ENCODE data around the gene MORF4L2.
"Not testable (repeated sequence)": the region's sequence is repeated elsewhere in the genome, so short reads cannot be mapped to it uniquely, and the experiment has no call there.

Gene MORF4L2

DNA sequence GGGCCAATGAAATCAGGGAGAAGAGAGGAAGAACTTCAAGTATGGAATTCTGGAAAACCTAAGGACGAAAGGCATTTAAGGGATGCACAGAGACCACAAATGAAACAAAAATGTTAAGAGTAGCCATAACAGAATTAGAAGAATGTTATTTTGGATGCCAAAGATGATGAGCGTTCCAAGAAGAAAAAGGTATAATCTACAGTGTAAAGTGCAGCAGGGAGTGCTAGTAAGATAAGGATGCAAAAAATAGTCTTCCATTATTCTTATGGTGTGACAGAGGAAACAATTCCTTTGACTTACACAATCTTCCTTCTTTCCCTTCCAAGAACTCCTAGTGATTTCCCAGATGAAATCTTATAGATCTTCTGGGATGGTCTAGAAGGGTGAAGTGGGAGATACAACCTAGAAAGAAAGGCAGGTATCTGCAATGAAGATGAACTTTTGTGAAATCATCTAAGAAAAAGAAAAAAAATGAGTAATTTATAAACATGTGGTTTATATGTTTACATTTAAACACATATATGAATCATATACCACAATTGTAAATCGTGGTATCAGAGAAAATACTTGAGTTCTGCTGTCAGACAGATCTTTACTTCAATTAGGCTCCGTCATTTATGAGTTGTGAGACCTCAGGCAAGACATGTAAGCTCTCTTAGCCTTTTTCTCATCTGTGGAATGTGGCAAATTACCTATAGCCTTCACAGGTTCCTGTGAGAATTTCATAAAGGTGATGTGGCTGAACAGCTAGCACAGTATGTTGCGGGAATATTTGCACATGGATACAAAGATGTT, 8.1 kb downstream of the MORF4L2 start:
- DNase-seq, result no peak

DNA sequence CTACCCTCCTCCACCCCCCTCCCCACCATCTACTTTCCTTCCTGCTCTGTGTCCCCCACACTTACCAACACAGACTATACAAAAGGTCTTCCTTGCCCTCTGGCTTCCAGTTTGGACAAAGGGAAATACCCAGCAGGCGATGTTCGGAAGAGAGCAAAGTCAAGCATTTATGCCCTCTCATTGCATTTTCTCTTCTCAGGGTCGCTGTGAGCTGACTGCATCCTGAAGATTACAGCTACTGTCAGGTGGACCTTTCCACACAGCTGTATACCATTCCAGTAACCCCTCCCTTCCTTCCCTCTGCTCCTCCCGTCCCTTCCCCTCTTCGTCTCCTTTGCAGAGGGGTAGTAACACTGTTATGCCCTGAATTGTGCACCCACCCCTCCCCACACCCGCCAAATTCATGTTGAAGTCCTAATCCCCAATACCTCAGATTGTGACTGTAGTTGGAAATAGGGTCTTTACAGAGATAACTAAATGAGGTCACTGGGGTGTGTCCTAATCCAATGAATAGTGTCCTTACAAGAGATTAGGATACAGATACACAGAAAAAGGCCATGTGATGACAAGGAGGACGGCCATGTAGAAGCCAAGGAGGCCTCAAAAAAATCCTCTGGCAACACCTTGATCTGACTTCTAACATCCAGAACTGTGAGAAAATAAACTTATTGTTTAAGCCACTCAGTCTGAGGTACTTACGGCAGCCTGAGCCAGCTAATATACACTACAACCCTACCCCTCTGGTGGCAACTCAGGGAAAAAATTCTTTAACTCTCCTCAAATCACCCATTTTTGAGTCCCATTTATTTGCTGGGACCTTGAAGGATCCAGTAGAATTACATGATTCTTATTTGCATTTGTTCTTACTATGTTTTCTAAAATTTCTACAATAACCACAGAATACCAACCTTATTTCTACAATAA, 11.7 kb downstream of the MORF4L2 start:
- no peak for DNase-seq

DNA sequence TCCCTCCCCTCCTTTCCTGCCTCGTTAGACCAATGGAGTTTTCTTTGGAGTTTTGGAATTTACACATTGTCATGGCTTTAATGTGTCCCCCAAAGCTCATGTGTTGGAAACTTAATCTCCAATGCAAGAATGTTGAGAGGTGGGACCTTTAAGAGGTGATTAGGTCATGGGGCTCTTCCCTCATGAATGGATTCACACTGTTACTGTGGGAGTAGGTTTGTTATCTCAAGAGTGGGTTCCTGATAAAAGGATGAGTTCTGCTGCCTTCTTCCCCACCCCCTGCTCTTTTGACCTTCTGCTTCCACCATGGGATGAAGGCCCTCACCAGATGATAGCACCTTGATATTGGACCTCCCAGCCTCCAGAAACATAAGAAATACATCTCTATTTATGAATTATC, 16.8 kb downstream of the MORF4L2 start:
- DNase-seq, result no peak

DNA sequence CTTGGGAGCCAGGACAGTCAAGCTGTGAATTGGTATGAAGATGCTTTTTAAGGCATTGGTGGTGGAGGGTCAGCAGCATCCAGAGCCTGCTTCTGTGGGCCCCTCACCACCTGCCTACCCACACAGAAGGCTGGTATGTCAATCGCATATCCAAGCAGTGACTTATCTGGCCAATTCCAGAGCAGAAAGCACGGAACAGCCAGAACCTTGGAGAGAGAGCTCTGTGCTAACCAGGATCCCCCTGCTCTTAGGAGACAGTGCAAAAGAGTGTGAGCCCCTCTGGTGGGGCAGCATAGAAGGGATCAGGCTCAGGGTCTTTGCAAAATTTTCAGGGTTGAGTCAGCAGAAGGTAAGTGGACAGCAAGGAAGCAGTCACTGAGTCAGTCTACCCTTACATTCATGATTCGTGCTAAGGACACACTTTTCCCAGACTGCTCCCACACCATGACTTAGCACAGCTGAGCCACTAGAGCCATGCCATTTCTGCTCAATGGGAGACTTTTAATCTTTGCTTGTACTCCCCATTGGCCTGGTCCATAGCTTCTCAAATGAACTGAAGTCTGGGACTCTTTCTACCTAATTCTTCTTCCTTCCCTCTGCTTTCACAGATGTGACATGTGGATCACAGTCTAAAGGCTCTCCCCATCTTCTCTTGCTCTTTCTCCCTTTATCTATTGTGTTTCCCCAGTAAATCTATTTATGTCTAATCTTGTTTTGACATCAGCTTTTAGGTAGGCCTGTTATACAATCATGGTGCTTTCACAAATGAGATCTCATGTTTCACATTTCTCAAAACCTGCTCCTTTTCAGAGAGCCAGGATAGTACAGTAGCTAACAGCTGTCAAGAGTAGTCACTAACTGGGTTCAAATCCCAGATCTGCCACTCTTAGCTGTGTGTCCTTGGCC, 20.0 kb downstream of the MORF4L2 start:
- no peak for DNase-seq

DNA sequence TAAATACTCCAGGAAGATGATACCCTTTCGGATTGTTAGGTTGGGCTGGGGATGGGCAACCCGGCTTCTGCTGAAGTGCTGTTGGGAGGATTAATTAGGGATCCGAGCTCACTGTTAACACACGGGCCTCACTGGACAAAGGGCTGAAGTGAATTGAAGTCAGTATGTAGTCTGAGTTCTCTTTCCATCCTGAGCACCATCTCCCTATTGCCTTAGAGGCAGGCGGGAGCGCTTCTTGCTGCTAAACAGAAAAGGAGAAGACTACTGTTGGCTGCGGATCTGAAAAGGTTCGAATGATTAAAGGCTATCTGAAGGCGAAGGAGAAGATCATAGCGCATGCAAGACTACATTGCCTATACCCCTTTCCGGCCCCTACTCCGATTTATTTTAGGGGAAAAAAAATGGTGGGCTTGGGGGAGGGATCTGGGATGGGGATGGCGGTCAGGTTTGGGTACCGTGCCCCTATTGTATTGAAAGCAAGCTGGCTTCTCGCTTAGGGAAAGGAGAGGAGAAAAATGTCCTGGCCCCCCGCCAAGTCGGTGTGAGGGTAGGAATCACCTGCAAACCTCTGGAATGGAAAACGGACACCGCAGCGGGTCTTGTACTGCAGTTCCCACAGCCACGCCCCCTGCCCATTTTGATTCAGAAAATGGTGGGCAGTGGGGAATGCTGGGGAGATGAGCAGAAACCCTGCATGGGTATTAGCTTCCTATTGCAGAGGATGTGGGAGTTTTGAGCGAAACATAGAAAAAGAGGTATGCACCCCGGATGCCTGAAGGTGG, 22.3 kb downstream of the MORF4L2 start:
- no peak for DNase-seq

DNA sequence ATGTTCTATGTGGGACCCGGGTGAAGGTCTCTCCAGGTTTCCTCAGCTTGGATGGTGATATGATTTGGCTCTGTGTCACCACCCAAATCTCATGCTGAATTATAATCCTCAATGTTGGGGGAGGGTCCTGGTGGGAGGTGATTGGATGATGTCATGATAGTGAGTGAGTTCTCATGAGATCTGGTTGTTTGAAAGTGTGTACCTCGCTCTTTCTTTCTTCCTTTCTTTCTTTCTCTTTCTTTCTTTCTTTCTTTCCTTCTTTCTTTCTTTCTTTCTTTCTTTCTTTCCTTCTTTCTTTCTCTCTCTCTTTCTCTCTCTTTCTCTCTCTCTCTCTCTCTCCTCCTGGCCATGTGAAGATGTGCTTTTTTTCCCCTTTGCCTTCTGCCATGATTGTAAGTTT, 27.0 kb downstream of the MORF4L2 start:
- DNase-seq, result not testable (repeated sequence)

DNA sequence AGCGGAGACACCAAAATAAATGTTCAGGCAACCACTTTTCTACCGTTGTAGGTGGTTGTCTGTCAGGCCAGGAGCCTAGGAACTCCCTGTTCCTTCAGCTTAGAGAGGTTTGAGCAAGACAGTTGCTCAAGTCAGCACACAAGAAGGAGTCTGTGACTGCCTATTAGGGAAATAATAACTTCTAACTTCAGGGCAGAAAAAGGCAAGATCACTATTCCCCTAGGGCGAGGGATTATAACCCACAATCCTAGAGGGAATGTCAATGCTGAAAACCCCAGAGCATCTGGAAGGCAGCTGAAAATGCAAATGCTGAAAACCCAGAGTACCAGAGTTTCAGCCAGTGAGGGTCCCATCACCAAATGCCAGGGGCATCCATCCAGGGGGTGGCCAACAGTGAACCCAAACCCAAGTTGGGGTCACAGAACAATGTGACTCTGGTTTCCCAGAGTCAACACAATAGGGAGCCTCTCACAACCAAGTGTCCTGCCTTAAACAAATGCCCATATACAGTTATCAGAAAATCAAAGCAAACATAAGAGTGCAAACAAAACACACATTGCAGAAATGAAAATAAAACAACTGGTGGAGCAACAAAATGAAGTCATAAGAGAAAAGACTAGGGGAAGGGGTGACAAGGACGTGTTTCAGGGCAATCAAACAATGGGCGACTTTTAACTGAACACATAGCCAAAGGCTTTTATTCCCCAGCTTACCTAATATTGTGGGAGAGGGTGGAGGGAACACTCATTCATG, 27.6 kb downstream of the MORF4L2 start:
- DNase-seq, result no peak

DNA sequence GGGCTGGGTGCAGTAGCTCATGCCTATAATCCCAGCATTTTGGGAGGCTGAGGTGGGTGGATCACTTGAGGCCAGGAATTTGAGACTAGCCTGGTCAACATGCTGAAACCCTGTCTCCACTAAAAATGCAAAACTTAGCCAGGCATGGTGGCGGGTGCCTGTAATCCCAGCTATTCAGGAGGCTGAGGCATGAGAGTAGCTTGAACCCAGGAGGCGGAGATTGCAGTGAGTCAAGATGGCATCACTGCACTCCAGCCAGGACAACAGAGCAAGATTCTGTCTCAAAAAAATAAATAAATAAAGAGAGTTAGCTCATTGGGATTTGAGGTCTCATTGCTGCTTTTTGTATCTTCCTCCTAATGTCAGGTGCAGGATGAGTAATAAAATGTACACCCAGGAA, 29.4 kb downstream of the MORF4L2 start:
- not testable (repeated sequence) for DNase-seq

DNA sequence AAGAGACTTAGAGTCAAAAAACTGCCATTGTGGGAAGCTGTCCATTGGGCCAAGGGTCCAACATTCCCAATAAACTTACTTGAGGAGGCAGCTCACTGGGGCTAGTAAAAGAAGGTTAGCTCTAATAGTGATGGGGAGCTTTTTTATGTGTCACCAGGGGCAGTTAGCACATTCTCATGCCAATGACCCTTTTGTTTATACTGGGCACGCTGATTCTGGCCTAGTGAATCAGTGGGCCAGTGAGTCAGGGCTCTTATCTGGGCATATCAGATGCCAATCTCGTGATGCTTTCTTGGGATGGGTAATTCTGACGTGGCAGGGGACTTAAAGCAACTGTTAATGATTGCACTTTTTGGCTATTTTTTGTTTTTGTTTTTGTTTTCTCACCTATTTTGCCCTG, 29.9 kb downstream of the MORF4L2 start:
- no peak for DNase-seq

DNA sequence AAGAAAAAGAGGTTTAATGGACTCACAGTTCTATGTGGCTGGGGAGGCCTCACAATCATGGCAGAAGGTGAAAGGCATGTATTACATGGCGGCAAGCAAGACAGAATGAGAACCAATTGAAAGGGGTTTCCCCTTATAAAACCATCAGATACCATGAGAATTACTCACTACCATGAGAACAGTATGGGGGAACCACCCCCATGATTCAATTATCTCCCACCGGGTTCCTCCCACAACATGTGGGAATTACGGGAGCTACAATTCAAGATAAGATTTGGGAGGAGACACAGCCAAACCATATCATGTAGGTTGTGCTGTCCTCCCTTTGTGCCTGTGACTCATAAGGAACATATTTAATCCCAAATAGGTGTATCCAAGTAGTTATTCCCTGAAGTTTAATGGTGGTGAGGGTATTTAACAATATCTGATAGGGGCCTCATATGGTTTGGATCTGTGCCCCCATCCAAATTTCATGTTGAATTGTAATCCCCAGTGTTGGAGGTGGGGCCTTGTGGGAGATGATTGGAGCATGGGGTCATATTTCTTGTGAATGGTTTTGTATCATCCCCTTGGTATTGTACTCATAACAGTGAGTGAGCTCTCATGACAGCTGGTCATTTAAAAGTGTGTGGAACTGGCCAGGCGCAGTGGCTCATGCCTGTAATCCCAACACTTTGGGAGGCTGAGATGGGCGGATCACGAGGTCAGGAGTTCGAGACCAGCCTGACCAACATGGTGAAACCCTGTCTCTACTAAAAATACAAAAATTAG, 31.1 kb downstream of the MORF4L2 start:
- not testable (repeated sequence) for DNase-seq

DNA sequence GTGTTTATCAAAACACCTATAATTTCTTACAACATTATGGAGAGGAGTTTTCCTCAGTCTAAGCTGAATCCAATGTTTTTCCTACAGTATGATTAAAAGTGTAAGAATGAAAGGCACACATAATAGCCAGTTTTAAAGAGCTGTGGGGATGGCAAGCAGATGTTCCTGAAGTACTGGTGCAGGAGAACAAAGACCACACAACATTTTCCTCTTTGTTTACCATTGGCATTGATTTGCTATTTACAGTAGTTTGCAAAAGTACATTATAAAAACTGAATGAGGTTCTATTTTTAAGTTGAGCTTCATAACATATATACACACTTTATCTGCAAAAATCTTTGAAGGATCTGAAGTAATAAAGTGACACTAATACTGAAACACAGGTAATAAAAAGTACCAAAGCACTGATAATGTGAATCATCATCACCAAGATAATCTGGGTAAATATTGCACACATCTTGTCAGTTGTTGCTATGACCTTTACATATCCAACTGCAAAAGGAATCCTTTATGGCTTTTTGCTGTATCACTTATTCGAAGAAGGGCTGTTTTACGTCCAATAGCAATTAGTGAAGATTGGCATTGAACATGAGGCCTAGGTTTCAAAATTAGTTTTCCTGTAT, 35.2 kb downstream of the MORF4L2 start:
- DNase-seq, result no peak

DNA sequence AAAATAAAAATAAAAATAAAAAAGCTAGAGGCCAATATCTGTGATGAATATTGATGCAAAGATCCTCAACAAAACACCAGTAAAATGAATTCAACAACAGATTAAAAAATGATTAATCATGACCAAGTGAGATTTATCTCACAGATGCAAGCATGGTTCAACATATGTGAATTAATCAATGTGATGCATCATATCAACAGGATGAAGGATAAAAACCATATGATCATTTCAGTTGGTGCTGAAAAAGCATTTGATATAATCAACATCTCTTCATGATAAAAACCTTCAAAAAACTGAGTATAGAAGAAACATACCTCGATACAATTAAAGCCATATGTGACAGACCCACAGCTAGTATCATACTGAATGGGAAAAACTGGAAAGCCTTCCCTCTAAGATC, 38.9 kb downstream of the MORF4L2 start:
- DNase-seq, result no peak

DNA sequence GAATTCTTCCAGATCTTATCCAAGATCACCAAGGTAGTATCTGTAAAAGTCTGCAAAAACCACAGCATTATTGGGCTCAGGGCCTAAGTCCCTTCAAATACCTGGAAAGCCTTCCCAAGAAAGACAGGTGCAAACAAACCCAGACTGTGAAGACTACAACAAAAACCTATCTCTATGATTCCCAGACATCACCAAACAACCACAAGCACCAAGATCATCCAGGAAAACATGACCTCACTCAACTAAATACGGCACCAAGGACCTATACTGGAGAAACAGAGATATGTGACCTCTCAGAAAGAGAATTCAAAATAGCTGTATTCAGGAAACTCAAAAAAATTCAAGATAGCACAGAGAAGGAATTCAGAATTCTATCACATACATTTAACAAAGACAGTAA, 42.4 kb downstream of the MORF4L2 start:
- no peak for DNase-seq

DNA sequence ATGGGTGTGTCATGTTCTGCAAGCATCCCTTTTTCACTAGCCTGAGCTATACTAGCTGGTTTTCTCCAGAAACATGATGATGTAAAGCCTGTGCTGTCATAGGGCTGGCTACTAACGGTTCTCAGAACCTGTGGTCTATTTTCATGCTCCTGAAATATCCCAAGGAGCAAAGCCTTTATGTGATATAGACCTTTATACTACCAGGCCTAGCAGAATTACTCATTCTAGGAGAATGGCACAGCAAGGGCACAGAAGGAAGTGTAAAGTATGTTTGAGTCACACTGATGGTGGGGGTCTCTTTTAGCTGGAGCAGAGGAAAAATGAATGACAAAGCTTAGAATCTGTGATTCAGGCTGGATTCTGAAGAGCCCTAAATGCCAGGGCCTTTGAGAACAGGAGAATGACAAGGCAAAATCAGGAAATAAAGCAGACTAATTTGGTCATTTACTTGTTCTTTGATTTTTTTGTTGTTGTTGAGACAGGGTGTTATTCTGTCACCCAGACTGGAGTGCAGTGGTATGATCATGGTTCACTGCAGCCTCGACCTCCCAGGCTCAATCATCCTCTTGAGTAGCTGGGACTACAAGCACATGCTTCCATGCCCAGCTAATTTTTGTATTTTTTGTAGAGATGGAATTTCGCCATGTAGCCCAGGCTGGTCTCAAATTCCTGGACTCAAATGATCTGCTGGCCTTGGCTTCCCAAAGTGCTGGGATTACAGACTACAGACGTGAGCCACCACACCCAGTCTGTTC, 45.9 kb downstream of the MORF4L2 start:
- DNase-seq, result no peak

DNA sequence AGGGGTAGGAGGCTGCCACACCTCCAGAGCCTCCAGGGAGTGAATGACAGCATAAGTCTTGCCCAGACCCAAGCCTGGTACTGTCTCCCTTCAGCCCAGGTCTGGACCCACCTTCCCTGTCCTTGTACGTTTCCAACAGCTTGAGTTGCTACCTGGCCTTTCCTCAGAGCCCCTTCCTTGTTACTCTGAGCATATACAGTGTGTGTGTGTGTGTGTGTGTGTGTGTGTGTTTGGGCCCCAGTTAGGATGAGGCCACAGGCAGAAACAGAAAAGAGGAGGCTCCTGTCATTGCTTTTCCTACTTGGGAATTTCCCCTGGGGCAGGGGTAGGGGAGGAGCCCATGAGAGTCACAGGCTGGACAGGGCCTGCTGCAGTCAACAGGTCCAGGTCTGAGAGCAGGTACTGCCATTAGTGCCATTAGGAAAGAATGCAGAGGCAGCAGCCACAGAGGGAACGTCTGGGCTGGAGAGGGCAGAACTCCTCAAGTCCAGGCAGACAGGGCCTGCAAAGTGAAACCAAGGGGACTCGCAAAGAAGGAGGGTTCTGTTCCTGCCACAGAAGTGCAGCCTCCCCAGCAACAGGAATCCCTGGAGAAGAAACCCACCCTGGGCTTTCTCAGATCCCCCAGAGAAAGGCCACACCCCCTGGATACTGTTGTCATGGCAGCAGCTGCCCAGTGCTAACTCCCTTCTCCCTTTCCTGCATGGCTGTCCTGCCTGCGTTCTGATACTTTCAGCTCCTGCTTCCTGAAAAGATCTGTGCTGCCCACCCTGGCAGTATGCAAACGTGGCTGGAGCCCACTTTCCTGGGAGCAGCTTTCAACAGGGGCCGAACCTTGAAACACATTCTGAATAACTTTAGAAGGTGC, 47.8 kb downstream of the MORF4L2 start:
- not testable (repeated sequence) for DNase-seq

DNA sequence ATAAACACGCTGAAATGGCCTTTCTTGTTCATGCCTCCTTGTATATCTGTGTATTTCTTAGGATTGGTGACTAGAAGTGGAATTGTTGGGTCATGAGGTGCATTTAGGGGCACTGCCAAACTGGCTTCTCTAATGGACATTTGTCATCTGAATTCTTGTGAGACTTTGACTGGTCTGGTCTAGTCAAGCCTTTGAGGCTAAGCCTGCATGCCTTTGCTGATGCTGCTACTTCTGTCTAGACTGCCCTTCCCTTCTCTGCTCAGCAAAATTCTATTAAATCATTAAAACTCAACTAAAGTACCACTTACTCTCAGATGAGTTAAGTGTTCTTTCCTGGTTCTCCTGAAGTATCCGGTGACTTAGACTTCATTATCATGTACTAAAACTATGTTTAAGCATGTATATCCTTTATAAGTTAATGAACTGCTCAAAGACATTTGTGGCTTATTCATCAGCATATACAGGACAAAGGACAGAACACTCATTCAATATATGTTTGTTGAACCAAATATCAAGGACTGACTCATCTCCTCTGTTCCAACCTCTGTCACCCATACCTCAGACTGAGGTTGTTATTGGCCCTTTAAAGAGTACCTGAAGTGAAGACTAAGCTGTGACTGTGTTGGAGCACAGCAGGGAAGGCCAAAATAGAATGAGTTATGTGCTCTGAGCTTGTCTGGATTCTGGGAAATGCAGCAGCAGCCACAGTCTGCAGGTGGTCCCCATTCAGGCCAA, 48.7 kb downstream of the MORF4L2 start:
- no peak for DNase-seq

DNA sequence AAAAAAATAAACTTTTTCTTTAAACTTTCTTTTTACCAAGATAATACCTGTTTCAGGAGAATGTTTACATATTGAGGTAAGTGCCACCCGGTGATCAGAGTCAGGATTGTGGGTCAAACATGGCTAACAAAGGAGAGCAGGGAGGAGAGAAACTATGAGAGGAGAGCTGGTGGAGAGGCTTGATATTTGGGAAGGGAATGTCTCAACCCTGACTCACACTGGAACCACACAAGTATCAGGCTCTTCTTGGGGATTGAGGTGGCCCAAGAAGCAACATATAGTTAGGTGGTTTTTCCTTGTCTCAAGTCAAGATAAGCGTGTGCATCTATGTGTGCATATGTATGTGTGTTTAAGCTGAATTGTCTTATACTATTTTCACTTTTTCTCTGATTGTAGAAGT, 51.1 kb downstream of the MORF4L2 start:
- DNase-seq, result no peak

DNA sequence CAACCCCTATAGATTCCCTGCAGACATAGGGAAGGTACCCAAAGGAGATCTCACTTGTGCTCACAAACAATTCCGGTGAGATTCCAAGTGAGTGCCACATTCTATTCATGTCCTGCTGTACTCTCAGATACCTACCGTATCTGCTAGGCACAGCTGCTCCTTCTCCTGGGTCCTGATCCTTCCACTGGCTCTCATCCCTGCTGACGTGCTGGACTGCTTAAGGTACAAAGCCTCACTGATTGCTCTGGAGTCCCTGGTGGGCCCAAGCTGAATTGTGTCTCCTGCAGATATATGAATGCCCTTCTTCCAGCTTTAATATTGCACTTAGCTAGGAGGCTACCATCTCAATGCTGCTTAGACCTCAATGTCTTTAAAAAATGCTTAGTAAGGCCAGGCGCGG, 55.4 kb downstream of the MORF4L2 start:
- DNase-seq, result no peak

All from midbrain (tissue), 1 donor.